HG03439 (cell line): ENCODE measurements around the gene LRRC39.
A peak's percentile ranks its signal among the peaks of the same experiment; 100 is the strongest.

Experiments
- ATAC-seq: cut with Tn5 transposase; IDR thresholded peaks from one replicate; pipeline ENCODE4 v1.9.1; 2021; ENCODE audit warnings: mild to moderate bottlenecking, moderate library complexity; ENCODE audit not compliant: unreplicated experiment

LRRC39 gene

DNA sequence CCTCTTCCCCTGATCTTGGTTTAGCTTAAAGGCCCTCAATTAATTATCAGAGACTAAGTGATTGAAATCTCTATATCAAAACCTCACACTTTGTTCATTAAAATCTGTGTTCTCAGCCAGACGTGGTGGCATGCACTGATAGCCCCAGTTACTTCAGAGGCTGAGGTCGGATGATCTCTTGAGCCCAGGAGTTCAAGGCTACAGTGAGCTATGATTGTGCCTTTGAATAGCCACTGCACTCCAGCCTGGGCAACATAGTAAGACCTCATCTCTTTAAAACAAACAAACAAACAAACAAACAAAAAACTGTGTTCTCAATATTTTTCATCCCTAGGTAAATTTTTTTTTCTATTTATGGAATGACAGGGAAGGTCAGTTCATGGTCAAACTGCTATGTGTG lies 26.4 kb downstream of the LRRC39 start:
- ATAC-seq: no peak

DNA sequence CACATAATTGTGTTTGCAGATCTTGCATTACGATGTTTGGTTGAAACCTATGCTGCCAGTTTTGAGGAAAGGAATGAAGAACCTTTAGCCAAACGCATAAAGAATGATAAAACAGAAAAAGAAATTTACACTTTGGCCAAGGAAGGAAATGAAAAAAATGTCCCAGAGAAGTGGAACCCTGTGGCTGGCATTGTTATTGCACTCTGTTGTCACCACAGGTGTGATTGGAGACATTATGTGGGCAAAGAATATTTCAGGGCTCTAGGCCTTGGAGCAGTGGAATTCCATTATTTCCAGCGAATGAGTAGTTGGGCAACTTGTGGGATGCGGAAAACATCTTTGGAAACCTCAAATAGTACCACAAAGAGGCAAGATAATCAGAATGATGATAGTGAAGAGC lies 30.2 kb downstream of the LRRC39 start:
- ATAC-seq: no peak

DNA sequence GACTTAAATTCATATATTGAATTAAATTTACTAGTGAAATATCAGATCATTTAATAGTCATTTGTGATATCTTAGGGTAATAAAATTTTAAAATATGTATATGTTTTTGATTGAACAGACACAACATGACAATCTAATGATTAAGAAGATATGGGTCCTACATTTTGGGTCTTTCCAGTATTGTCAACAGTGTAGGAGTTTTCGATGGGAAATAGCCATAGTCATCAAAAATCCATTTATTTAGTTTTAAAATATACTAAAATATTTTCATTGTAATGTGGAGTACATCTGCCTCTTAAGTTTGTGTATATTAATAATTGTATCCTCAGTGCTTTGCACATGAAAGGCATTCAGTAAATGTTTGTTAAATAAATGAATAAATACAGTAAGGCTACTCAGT lies 31.1 kb downstream of the LRRC39 start:
- ATAC-seq: no peak

DNA sequence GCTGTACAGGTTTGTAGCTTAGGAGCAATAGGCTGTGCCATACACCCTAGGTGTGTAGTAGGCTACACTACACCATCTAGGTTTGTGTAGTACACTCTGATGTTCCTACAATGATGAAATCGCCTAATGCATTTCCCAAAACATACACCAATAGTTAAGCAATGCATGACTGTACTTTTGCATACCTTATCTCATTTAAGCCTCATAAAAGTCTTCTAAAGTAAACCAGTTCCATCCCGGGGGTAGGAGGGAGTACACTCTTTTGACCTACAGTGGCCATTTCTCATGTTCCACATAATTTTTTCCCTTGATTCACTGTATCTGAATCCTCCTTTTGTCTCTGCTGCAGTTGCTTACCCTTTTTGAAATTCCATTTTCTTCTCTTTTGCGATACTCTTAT lies 32.9 kb downstream of the LRRC39 start:
- no peak for ATAC-seq

DNA sequence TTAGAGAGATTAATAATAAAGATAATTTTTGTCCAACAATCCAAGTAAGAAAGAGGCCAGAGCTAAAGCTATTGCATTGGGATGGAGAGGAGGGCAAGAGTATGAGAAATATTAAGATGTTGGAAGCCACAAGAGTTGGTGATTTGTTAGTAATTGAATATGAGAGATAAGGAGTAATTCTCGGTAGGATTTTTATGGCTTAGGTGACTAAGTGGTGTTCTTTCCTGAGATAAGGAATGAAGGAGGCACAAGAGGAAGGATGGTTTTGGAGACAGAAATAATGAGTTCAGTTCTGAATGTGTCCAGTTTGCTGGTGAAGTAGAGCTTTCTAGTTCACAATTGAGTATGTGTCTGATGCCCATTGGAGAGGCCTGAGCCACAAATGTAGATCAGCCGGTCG lies 35.7 kb downstream of the LRRC39 start:
- ATAC-seq: no peak

DNA sequence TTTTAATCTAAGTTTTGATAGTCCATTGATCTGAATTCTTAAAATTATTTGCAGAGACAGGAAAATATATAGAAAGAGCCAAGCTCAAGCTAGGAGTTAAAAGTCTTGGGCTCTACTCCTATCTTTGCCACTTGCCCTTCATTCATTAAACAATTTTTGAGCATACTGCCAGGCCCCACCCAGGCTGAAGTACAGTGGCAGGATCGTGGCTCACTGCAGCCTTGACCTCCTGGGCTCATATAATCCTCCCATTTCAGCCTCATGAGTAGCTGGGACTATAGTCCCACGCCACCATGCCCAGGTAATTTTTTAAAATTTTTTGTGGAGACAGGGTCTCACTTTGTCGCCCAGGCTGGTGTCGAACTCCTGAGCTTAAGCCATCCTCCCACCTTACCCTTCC lies 36.9 kb downstream of the LRRC39 start:
- ATAC-seq: no peak

DNA sequence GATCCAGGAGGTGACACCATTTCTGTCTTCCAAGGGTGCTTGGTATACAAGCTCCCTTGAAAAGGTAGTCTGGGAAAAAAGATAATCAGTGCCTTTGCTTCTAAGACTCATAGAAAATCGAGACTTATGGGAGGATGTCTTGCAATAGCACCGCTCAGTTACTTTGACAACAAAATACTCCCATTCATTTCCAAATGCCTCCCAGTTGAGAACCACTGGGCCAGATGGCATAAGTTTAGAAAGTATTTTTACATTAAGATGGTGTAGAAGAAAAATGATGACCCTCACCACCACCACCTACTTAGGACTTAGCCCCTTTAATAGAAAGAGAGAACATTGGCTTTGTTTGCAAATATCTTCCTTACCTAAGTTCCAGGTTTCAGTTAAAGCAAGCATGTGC lies 40.5 kb downstream of the LRRC39 start:
- no peak for ATAC-seq

DNA sequence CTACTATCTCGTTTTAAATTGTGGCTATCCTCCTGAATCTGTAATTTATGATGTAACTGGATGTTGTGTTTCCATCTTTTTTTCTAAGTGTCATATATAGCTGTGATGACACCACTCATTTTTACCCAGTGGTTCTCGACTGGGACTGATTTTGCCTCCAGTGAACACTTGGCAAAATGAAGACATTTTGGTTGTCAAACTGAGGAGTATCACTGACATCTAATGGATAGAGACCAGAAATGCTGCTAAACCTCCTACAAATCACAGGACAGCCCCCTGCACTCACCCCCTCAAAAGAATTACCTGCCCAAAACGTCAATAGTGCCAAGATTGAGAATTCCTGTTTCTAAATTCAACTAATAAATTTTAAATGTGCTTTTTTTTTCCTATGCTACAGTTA lies 43.2 kb downstream of the LRRC39 start:
- no peak for ATAC-seq

DNA sequence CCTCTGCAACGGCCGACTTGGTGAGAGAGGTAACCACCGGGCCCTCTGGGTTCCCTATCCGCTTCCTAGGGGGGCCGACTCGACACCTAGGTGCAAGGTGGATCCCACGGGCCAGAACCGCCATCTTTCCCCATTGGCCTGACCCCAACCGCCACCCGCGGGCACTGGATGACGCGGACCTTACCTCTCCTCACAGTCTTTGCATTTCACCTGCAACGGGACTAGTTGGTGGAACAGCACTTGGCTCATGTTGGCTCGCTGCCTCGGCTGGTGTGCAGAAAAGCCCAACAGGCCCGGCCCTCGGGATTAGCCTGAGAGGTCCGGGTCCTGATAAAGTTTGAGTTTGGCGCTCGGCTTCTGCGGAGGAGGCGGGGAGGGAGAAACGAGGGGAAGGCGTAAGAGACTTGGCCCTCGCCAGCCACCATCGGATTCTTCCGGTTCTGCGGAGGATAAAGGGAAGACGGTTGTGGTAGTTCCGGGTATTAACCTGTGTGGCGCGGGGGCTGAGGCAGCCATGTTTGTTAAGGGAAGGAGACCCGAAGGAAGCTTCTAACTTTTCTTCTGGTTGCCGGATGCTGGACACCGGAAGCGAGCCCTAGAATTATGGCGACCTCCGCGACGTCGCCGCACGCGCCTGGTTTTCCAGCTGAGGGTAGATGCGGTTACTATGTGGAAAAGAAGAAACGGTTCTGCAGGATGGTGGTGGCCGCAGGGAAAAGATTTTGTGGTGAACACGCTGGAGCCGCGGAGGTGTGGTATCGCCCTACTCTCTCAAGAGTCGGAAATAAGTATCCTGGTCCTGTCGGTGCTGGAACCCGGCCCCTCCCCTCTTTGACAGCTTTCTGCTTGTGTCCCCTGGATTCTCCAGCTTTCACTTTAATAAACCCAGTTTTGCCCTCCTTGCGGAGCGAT lies 45.2 kb downstream of the LRRC39 start, which contains the start of the genes SASS6 and TRMT13:
Gene SASS6, minus strand, starts transcription at position 365 of the 912 bp plus-strand sequence. Its CDS starts 116 bp downstream, at position 249.
Gene TRMT13, plus strand, starts transcription at position 598 of the 912 bp plus-strand sequence. Its CDS starts 6 bp downstream, at position 604.
- ATAC-seq: peak; percentile 87

DNA sequence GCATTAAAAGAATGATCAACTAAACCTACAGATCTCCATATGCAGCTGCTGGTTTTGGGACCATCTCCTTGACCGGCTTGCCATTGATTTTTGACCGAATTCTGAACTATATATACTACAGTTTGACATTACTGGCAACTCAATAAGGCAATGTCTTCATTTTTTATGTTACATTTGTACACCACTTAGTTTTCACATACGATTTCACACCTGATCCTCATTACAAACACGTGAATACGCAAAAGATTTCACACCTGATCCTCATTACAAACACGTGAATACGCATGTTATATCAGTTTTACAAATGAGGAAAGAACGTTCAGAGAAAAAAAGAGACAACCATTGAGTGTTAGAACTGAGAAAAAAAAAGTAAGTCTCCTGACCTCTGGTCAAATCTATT lies 46.4 kb downstream of the LRRC39 start:
- no peak for ATAC-seq

DNA sequence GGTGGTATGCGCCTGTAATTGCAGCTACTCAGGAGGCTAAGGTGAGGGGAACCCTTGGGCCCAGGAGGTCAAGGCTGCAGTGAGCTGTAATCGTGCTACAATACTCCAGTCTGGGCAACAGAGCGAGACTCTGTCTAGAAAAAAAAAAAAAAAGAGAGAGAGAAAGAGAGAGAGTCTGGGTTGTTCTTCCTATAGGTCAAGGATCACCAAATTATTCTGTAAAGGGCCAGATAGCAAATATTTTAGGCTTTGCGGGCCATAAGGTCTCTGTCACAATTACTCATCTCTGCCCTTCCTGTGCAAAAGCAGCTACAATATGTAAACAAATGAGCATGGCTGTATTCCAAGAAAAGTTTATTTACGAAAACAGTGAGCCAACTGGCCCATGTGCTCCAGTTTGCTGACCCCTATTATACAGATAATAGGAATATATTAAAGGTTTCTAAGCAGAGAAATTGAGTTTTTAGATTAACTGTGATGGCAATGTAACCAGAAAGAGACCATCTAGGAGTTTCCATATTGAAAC lies 47.4 kb downstream of the LRRC39 start:
- ATAC-seq: no peak

DNA sequence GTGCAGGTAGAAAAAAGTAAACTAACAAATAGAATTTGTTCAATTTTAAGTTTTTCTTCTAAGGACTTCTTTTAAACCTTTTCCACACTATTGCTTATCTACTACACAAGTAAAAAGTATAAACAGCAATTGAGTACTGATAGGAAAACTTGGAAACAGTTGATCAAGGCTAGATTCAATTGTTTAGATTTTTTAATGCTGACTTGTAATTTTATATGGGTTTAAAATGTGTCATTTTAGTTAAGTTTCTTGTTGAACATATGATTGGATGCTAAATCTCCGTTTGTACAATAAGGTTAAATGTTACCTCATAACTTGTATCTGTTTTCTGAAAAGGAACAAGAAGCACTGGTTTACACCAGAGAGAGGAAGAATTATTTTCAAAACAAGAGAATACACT lies 50.8 kb downstream of the LRRC39 start:
- no peak for ATAC-seq

DNA sequence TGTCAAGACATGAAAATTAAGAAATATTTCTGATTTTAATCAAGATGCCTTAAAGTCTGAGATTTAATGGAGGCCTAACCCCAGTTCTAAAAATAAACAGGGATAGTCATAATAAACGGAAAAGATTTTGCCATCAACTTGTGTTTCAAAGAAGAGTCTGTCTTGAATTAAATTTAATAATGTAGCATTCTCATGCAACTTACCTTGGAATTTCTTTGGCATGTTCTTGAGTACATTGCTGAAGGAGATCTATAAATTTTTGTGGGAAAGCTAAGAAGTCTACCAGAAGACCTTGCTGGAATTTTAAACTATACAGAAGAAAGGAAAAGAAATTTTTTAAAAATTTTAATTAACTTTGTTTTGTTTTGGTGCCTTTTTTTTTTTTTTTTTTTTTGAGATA lies 55.9 kb downstream of the LRRC39 start:
- ATAC-seq: no peak

DNA sequence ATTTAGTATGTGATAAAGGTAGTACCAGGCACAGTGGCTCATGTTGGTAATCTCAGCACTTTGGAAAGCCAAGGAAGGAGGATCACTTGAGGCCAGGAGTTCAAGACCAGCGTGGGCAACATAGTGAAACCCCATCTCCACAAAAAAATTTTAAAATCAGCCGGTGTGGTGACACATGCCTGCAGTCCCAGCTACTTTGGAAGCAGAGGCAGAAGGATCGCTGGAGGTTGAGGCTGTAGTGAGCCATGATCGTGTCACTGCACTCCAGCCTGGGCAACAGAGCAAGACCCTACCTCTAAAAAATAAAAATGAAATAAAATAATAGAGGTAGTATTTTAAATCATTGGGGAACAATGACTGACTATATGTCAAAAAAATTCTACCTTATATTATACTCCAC lies 62.5 kb downstream of the LRRC39 start:
- ATAC-seq: no peak

DNA sequence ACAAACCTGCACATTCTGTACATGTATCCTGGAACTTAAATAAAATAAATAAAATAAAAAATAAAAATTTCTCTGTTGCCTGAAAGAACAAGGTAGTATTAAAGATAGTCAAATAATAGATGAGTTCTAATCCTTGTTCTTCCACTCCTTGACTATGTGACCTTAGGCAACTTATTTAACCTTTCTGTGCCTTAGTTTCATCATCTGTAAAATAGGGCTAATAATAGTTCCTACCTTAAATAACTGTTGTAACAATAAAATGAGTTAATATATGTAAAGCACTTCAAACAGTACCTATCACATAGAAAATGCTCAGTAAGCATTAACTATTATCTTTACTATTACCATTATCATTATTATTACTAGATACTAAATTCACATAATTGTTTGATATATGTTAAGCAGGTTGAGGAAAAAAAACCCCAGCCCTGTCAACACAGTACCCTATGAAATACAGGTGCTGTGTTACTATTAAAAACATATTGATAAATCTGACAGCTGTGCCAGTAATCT lies 68.4 kb downstream of the LRRC39 start:
- ATAC-seq: no peak

DNA sequence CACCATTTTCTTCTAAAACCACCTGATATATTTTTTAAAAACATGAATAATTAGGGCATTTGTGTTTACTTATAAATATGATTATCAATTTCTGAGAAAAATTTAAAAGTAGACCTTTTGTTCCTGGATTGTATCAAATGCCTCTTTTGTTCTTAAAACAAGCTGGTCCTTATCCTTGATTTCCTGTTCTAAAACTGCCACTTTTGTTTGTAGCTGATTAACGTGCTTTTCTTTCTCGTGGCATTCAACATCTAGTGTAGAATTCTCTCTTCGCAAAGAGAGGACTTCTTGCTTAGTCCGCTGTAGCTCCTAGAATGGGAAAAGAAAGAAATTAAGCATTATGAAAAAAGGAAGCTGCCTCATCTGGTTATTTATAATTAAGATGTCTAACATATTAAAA lies 70.4 kb downstream of the LRRC39 start:
- ATAC-seq: no peak

DNA sequence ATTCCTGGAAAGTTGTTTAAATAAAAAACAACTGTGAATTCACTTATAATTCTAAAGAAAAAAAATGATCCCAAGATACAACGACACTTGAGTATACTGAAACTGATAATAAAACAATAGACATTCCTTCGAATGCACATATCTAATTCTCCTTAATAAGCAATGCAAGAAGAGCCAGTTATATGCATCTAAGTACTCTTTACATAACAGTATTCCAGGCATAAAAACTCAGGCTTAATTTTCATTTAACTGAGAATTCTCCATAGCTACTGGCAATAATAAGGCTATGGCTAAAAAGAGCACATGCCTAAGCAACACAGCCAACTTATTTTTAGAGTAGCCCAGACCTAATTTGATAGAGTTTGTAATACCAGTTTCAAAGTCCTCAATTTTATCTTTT lies 76.5 kb downstream of the LRRC39 start:
- ATAC-seq: no peak

DNA sequence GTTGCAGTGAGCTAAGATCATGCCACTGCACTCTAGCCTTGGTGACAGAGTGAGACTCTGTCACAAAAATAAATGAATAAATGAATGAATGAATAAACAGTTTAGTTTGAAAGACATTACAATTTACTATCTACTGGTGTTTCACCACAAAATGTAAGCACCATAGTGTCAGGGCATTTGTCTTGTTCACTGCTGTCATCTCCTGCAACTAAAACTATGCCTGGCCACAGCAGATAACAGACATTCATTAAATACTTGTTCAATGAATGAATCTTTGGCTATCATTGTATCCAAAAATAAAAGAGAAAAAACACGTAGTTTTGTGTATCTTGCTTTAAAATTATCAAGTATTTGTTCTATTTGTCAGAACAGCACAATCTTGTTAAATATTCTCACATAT lies 77.9 kb downstream of the LRRC39 start:
- ATAC-seq: no peak
